ENCODE measurements around the gene ABCC1. TPM values are rescaled to one million over a fixed set of nuclear protein-coding genes. Genes with fewer than 3 reads are reported as not detected.

ABCC1 gene
- total RNA-seq, 1 experiment from 2014 or later = 61.9 TPM

DNA sequence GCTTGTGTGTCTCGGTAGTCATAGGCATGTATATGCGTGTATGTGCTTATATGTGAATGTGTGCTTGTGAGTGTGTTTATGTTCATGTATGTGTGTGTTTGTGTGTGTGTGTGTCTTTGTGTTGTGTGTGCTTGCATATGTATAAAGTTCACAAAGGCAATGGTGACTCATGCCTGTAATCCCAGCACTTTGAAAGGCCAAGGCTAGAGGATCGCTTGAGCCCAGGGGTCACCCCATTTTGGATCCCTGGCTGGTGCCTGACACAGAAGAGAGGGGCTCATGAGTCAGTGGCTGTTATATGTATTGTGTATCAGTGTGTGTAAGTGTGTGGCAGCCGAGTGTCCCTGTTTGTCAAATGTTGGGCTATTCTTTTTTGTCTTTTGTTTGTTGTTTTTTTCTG lies 69.3 kb downstream of the ABCC1 start:
- H3K9me3 Mint-ChIP-seq = no peaks in the 10 kb centered on the region
- H3K27me3 Mint-ChIP-seq (ENCODE audit: low read depth) = no peaks in the 10 kb centered on the region
- ATAC-seq (no peak), DNase-seq (ENCODE audit: low spot score) (no peak)
- peaks cover 46% of the 10 kb centered on the region for H3K36me3 Mint-ChIP-seq
- H3K4me3 Mint-ChIP-seq = no peak overlapping the region
- no peaks in the 10 kb centered on the region for H3K4me1 Mint-ChIP-seq
- H3K27ac Mint-ChIP-seq = no peak overlapping the region
- ChIA-PET POLR2A (no interaction called here), CTCF (no interaction called here)
- TF ChIP-seq JUN (CRISPR knock-in tag; IDR thresholded peaks at IDR 0.05) = no peak
- no peak for TF ChIP-seq ATF2 (CRISPR knock-in tag; IDR thresholded peaks at IDR 0.05; ENCODE audit: borderline replicate concordance, low read depth)
- TF ChIP-seq ZNF671 (CRISPR knock-in tag; IDR thresholded peaks at IDR 0.05) = no peak
- TF ChIP-seq SMAD4 (CRISPR knock-in tag; IDR thresholded peaks at IDR 0.05) = no peak
- TF ChIP-seq HMGA2 (CRISPR knock-in tag; IDR thresholded peaks at IDR 0.05) = no peak

DNA sequence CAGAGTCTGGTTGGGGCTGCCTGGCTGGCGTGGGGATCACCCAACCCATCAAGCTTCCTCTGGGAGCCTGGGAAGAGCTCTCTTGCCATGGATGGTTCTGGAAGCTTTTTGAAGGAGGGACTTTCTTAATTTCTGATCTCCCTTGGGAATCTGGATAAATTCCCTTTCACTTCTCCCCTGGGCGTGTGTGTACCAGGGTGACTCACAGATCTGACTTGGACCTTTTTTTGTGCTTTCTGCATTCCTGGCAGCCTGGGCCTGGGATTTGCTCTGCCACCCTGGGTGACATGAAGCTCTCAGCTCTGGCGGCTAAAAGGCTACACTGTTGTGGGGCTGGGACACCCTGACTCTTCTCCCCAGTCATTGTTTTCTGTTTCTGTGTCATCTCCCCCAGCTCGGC lies 70.1 kb downstream of the ABCC1 start:
- ATAC-seq (no peak), DNase-seq (ENCODE audit: low spot score) (no peak)
- CTCF ChIA-PET = no interaction called here
- H3K4me1 Mint-ChIP-seq = no peaks in the 10 kb centered on the region
- peaks cover 47% of the 10 kb centered on the region for H3K36me3 Mint-ChIP-seq
- POLR2A ChIA-PET = no interaction called here
- H3K27ac Mint-ChIP-seq = no peak overlapping the region
- no peak overlapping the region for H3K4me3 Mint-ChIP-seq
- H3K27me3 Mint-ChIP-seq (ENCODE audit: low read depth) = no peaks in the 10 kb centered on the region
- H3K9me3 Mint-ChIP-seq = no peaks in the 10 kb centered on the region
- TF ChIP-seq GRHL2 (CRISPR knock-in tag; IDR thresholded peaks at IDR 0.05; ENCODE audit: insufficient replicate concordance, severe bottlenecking) = no peak
- TF ChIP-seq TP53 (CRISPR knock-in tag; IDR thresholded peaks at IDR 0.05) = no peak
- no peak for TF ChIP-seq MYBL2 (CRISPR knock-in tag; IDR thresholded peaks at IDR 0.05)
- TF ChIP-seq ATF2 (CRISPR knock-in tag; IDR thresholded peaks at IDR 0.05; ENCODE audit: borderline replicate concordance, low read depth) = no peak
- TF ChIP-seq, protein P1, sequence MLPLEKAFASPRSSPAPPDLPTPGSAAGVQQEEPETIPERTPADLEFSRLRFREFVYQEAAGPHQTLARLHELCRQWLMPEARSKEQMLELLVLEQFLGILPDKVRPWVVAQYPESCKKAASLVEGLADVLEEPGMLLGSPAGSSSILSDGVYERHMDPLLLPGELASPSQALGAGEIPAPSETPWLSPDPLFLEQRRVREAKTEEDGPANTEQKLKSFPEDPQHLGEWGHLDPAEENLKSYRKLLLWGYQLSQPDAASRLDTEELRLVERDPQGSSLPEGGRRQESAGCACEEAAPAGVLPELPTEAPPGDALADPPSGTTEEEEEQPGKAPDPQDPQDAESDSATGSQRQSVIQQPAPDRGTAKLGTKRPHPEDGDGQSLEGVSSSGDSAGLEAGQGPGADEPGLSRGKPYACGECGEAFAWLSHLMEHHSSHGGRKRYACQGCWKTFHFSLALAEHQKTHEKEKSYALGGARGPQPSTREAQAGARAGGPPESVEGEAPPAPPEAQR (CRISPR knock-in tag; IDR thresholded peaks at IDR 0.05) = no peak
- no peak for TF ChIP-seq AFF4 (CRISPR knock-in tag; IDR thresholded peaks at IDR 0.05; ENCODE audit: borderline replicate concordance)
- no peak for TF ChIP-seq JUN (CRISPR knock-in tag; IDR thresholded peaks at IDR 0.05)
- TF ChIP-seq ZNF416 (CRISPR knock-in tag; IDR thresholded peaks at IDR 0.05) = no peak
- TF ChIP-seq, protein P2, sequence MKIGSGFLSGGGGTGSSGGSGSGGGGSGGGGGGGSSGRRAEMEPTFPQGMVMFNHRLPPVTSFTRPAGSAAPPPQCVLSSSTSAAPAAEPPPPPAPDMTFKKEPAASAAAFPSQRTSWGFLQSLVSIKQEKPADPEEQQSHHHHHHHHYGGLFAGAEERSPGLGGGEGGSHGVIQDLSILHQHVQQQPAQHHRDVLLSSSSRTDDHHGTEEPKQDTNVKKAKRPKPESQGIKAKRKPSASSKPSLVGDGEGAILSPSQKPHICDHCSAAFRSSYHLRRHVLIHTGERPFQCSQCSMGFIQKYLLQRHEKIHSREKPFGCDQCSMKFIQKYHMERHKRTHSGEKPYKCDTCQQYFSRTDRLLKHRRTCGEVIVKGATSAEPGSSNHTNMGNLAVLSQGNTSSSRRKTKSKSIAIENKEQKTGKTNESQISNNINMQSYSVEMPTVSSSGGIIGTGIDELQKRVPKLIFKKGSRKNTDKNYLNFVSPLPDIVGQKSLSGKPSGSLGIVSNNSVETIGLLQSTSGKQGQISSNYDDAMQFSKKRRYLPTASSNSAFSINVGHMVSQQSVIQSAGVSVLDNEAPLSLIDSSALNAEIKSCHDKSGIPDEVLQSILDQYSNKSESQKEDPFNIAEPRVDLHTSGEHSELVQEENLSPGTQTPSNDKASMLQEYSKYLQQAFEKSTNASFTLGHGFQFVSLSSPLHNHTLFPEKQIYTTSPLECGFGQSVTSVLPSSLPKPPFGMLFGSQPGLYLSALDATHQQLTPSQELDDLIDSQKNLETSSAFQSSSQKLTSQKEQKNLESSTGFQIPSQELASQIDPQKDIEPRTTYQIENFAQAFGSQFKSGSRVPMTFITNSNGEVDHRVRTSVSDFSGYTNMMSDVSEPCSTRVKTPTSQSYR (CRISPR knock-in tag; IDR thresholded peaks at IDR 0.05) = no peak
- TF ChIP-seq PRRX2 (CRISPR knock-in tag; IDR thresholded peaks at IDR 0.05) = no peak
- TF ChIP-seq RELA (CRISPR knock-in tag; IDR thresholded peaks at IDR 0.05; ENCODE audit: borderline replicate concordance) = no peak
- TF ChIP-seq ARID4B (CRISPR knock-in tag; IDR thresholded peaks at IDR 0.05; ENCODE audit: borderline replicate concordance) = no peak
- no peak for TF ChIP-seq FOXK1 (CRISPR knock-in tag; IDR thresholded peaks at IDR 0.05)
- no peak for TF ChIP-seq NFYB (CRISPR knock-in tag; conservative IDR thresholded peaks at IDR 0.05; ENCODE audit: low read depth)
- TF ChIP-seq, protein P3, sequence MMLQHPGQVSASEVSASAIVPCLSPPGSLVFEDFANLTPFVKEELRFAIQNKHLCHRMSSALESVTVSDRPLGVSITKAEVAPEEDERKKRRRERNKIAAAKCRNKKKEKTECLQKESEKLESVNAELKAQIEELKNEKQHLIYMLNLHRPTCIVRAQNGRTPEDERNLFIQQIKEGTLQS (CRISPR knock-in tag; conservative IDR thresholded peaks at IDR 0.05) = no peak

Measured in WTC11 (cell line).